PC-9 (cell line): ENCODE measurements around the gene SHROOM2.

Source experiments
- CTCF ChIP-seq: fragments of 200-600 bp; sonication (generic); conservative IDR thresholded peaks from 2 replicates; pipeline ENCODE4 v1.6.1; 2017; ENCODE audit warnings: mixed run types, antibody characterized with exemption, mild to moderate bottlenecking, moderate library complexity
- EZH2 ChIP-seq: fragments of 200-600 bp; sonication (generic); IDR thresholded peaks from 2 replicates; pipeline ENCODE4 v1.8.0; 2017; ENCODE audit warnings: antibody characterized with exemption, low read depth

GRCh38 chrX:9895225-9895912, 109.1 kb downstream of the SHROOM2 start:
- TF ChIP-seq CTCF = no peak
- TF ChIP-seq EZH2 = no peak
